Measurements from ENCODE around the gene POLRMT. TPM values are rescaled to one million over a fixed set of nuclear protein-coding genes. Genes with fewer than 3 reads are reported as not detected.

The POLRMT gene
- total and polyA plus RNA-seq, 2 donors (not counting 1 experiment from before 2014, with no cell fraction given) = 7.3 to 21.5 TPM

DNA sequence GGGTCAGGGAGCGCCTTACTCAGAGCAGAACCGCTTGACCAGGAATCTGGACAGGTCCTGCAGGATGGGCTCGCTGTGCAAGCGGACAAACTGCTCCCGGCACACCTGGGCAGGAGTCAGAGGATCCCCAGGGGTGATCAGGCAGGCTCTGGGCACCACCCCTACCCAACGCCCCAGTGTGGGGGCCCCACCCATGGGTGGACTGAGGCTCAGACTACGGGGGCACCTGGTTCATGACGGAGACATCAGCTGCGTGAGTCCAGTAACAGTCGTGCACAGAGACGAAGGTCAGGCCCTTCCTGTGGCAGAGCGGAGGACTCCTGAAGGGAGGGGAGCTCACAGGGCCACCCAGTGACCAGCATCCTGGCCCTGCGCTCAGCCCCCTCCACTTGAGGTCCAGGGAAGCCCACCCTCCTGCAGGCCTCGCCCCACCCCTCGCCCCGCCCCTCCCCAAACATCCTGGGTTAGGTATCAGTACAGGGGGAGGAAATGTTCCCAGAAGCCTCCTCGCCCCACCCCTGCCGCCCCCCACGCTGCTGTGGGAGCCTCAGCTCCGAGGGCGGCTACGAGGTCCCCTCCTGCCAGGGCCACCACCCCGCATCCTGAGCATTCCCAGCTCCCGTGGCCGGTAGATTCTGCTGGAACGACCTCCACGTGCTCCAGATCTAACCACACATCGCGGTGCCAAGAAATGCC is 15.6 kb downstream of the POLRMT start:
- Histone ChIP-seq H3K4me1 (ENCODE audit: control insufficient read depth, extremely low read depth, insufficient read depth, low read length) (no peaks in the 10 kb centered on the region), H3K79me2 (ENCODE audit: control insufficient read depth, insufficient read depth, low read length) (no peaks in the 10 kb centered on the region), H3K9ac (ENCODE audit: insufficient read depth, low read length) (no peak overlapping the region), H3K9me3 (ENCODE audit: control insufficient read depth, insufficient read depth, low read depth, low read length) (no peaks in the 10 kb centered on the region), H3K36me3 (ENCODE audit: control insufficient read depth, insufficient read depth, low read length) (peaks cover 8% of the 10 kb centered on the region), H3K4me2 (ENCODE audit: extremely low read depth, insufficient read depth, low read length) (no peak overlapping the region), H3K27ac (ENCODE audit: insufficient read depth, low read length) (no peak overlapping the region), H3K4me3 (replicated peaks in 1 of 4; ENCODE audit: control extremely low read depth in 1 of 4, insufficient read depth in 1 of 4, low read depth in 3 of 4, low read length in 4 of 4) (no peak overlapping the region), H2AFZ (ENCODE audit: low read length) (no peak overlapping the region), H4K20me1 (ENCODE audit: control insufficient read depth, extremely low read depth, insufficient read depth, low read length) (no peaks in the 10 kb centered on the region), H3K27me3 (ENCODE audit: control insufficient read depth, insufficient read depth, low read length) (no peaks in the 10 kb centered on the region)
- no peak for DNase-seq (ENCODE audit: low read depth in 2 of 2)
- no peak for TF ChIP-seq CTCF (conservative IDR thresholded peaks at IDR 0.05 in 1 of 2, IDR thresholded peaks at IDR 0.05 in 1 of 2; ENCODE audit: low read depth in 1 of 2, low read length in 2 of 2)
- no peak for TF ChIP-seq EZH2 (IDR thresholded peaks at IDR 0.05; ENCODE audit: low read length, missing control alignments)

- DNase-seq (ENCODE audit: low read depth in 2 of 2) = no peak
- Histone ChIP-seq H4K20me1 (ENCODE audit: control insufficient read depth, extremely low read depth, insufficient read depth, low read length) (no peaks in the 10 kb centered on the region), H3K79me2 (ENCODE audit: control insufficient read depth, insufficient read depth, low read length) (no peaks in the 10 kb centered on the region), H3K27me3 (ENCODE audit: control insufficient read depth, insufficient read depth, low read length) (no peaks in the 10 kb centered on the region), H2AFZ (ENCODE audit: low read length) (no peak overlapping the region), H3K9me3 (ENCODE audit: control insufficient read depth, insufficient read depth, low read depth, low read length) (no peaks in the 10 kb centered on the region), H3K4me3 (replicated peaks in 1 of 4; ENCODE audit: control extremely low read depth in 1 of 4, insufficient read depth in 1 of 4, low read depth in 3 of 4, low read length in 4 of 4) (no peak overlapping the region), H3K4me2 (ENCODE audit: extremely low read depth, insufficient read depth, low read length) (no peak overlapping the region), H3K4me1 (ENCODE audit: control insufficient read depth, extremely low read depth, insufficient read depth, low read length) (peaks cover 2% of the 10 kb centered on the region), H3K9ac (ENCODE audit: insufficient read depth, low read length) (no peak overlapping the region), H3K36me3 (ENCODE audit: control insufficient read depth, insufficient read depth, low read length) (peaks cover 8% of the 10 kb centered on the region), H3K27ac (ENCODE audit: insufficient read depth, low read length) (no peak overlapping the region)
- TF ChIP-seq EZH2 (IDR thresholded peaks at IDR 0.05; ENCODE audit: low read length, missing control alignments) = no peak
- no peak for TF ChIP-seq CTCF (conservative IDR thresholded peaks at IDR 0.05 in 1 of 2, IDR thresholded peaks at IDR 0.05 in 1 of 2; ENCODE audit: low read depth in 1 of 2, low read length in 2 of 2)
Measured at GRCh38 chr19:616747-617526, 16.4 kb downstream of the POLRMT start.

GRCh38 chr19:616062-616700 is 17.2 kb downstream of the POLRMT start:
- Histone ChIP-seq H3K9ac (ENCODE audit: insufficient read depth, low read length) (no peak overlapping the region), H3K4me3 (replicated peaks in 1 of 4; ENCODE audit: control extremely low read depth in 1 of 4, insufficient read depth in 1 of 4, low read depth in 3 of 4, low read length in 4 of 4) (no peak overlapping the region), H3K4me1 (ENCODE audit: control insufficient read depth, extremely low read depth, insufficient read depth, low read length) (peaks cover 5% of the 10 kb centered on the region), H3K27me3 (ENCODE audit: control insufficient read depth, insufficient read depth, low read length) (no peaks in the 10 kb centered on the region), H4K20me1 (ENCODE audit: control insufficient read depth, extremely low read depth, insufficient read depth, low read length) (no peaks in the 10 kb centered on the region), H3K36me3 (ENCODE audit: control insufficient read depth, insufficient read depth, low read length) (peaks cover 8% of the 10 kb centered on the region), H3K27ac (ENCODE audit: insufficient read depth, low read length) (no peak overlapping the region), H3K4me2 (ENCODE audit: extremely low read depth, insufficient read depth, low read length) (no peak overlapping the region), H3K9me3 (ENCODE audit: control insufficient read depth, insufficient read depth, low read depth, low read length) (no peaks in the 10 kb centered on the region), H2AFZ (ENCODE audit: low read length) (no peak overlapping the region), H3K79me2 (ENCODE audit: control insufficient read depth, insufficient read depth, low read length) (no peaks in the 10 kb centered on the region)
- TF ChIP-seq CTCF (conservative IDR thresholded peaks at IDR 0.05 in 1 of 2, IDR thresholded peaks at IDR 0.05 in 1 of 2; ENCODE audit: low read depth in 1 of 2, low read length in 2 of 2) = no peak
- TF ChIP-seq EZH2 (IDR thresholded peaks at IDR 0.05; ENCODE audit: low read length, missing control alignments) = no peak
- DNase-seq (ENCODE audit: low read depth in 2 of 2) = no peak
